Measurements from ENCODE around the gene REL.

REL gene

GRCh38 chr2:60966507-60967405 lies 85.4 kb downstream of the REL start:
- no peak for DNase-seq

GRCh38 chr2:60972889-60973656 lies 91.7 kb downstream of the REL start:
- no peak for DNase-seq

GRCh38 chr2:60973705-60974104 lies 92.3 kb downstream of the REL start:
- no peak for DNase-seq

- no peak for DNase-seq
Measured at GRCh38 chr2:60974652-60975051, 93.3 kb downstream of the REL start.

All from NCI-H1436 (cell line).